ENCODE measurements around the gene ST3GAL3. TPM values are rescaled to one million over a fixed set of nuclear protein-coding genes. Genes with fewer than 3 reads are reported as not detected.

The ST3GAL3 gene
- total RNA-seq, 1 experiment from 2014 or later: 26.0 TPM

DNA sequence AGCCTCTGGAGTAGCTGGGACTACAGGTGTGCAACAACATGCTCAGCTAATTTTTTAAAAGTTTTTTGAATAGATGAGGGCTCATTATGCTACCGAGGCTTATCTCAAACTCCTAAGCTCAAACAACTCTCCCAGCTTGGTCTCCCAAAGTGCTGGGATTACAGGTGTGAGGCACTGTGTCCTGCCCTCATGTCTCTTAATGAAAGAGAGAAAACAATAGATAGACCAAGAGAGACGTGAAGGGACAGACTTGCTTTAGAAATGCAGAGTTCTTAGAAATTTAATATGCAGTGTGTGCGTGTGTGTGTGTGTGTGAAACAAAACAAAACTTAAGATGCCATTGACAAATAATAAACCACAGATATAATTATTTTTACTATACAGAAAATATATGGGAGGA is 105.2 kb downstream of the ST3GAL3 start:
- Histone ChIP-seq H3K4me1 (ENCODE audit: control insufficient read depth, insufficient read depth, low read length) (no peaks in the 10 kb centered on the region), H3K9me3 (ENCODE audit: control insufficient read depth, insufficient read depth, low read depth, low read length) (peaks cover 8% of the 10 kb centered on the region; the same call in 1 of the 2 replicates), H3K27ac (ENCODE audit: low read length) (no peak overlapping the region), H3K4me3 (ENCODE audit: low read depth in 2 of 2, low read length in 2 of 2) (no peak overlapping the region), H3K27me3 (ENCODE audit: control insufficient read depth, insufficient read depth, low read length) (no peaks in the 10 kb centered on the region), H3K36me3 (ENCODE audit: control insufficient read depth, insufficient read depth, low read length) (no peaks in the 10 kb centered on the region; the same call in 1 of the 2 replicates)
- no TSS peak for BruUV-seq (replicated peaks)
- intact Hi-C loops (cut with micrococcal nuclease; ENCODE audit: unreplicated experiment): no loop called here
- in situ Hi-C loops (cut with HindIII; ENCODE audit: low pct_unique_long_range_greater_than_20kb, low sequenced_read_pairs): no loop called here
- ChIA-PET CTCF (interaction anchor here (0.7 kb wide), 1 partner anchor 128 kb away, joined by 4 read pairs; no protein-coding TSS in a partner anchor), POLR2A (no interaction called here)
- ATAC-seq: no peak
- DNase-seq (ENCODE audit: low read depth, low spot score): no peak
- no peak for TF ChIP-seq POLR2AphosphoS5 (IDR thresholded peaks at IDR 0.05; ENCODE audit: low read depth, low read length)
- TF ChIP-seq, protein P1, sequence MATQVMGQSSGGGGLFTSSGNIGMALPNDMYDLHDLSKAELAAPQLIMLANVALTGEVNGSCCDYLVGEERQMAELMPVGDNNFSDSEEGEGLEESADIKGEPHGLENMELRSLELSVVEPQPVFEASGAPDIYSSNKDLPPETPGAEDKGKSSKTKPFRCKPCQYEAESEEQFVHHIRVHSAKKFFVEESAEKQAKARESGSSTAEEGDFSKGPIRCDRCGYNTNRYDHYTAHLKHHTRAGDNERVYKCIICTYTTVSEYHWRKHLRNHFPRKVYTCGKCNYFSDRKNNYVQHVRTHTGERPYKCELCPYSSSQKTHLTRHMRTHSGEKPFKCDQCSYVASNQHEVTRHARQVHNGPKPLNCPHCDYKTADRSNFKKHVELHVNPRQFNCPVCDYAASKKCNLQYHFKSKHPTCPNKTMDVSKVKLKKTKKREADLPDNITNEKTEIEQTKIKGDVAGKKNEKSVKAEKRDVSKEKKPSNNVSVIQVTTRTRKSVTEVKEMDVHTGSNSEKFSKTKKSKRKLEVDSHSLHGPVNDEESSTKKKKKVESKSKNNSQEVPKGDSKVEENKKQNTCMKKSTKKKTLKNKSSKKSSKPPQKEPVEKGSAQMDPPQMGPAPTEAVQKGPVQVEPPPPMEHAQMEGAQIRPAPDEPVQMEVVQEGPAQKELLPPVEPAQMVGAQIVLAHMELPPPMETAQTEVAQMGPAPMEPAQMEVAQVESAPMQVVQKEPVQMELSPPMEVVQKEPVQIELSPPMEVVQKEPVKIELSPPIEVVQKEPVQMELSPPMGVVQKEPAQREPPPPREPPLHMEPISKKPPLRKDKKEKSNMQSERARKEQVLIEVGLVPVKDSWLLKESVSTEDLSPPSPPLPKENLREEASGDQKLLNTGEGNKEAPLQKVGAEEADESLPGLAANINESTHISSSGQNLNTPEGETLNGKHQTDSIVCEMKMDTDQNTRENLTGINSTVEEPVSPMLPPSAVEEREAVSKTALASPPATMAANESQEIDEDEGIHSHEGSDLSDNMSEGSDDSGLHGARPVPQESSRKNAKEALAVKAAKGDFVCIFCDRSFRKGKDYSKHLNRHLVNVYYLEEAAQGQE (IDR thresholded peaks at IDR 0.05; ENCODE audit: insufficient read depth in 1 of 2, low read depth in 2 of 2, low read length in 1 of 2): no peak
- TF ChIP-seq TCF7L2 (IDR thresholded peaks at IDR 0.05; ENCODE audit: low read depth, low read length): no peak
- TF ChIP-seq, protein P2, sequence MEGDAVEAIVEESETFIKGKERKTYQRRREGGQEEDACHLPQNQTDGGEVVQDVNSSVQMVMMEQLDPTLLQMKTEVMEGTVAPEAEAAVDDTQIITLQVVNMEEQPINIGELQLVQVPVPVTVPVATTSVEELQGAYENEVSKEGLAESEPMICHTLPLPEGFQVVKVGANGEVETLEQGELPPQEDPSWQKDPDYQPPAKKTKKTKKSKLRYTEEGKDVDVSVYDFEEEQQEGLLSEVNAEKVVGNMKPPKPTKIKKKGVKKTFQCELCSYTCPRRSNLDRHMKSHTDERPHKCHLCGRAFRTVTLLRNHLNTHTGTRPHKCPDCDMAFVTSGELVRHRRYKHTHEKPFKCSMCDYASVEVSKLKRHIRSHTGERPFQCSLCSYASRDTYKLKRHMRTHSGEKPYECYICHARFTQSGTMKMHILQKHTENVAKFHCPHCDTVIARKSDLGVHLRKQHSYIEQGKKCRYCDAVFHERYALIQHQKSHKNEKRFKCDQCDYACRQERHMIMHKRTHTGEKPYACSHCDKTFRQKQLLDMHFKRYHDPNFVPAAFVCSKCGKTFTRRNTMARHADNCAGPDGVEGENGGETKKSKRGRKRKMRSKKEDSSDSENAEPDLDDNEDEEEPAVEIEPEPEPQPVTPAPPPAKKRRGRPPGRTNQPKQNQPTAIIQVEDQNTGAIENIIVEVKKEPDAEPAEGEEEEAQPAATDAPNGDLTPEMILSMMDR (IDR thresholded peaks at IDR 0.05): no peak
- TF ChIP-seq SIN3A (IDR thresholded peaks at IDR 0.05; ENCODE audit: borderline replicate concordance, insufficient read depth, low read depth, low read length): no peak

GRCh38 chr1:43814401-43814800 is 107.1 kb downstream of the ST3GAL3 start:
- no TSS peak for BruUV-seq (replicated peaks)
- ChIA-PET POLR2A (no interaction called here), CTCF (no interaction called here)
- H3K36me3 ChIP-seq (ENCODE audit: control insufficient read depth, insufficient read depth, low read length): no peaks in the 10 kb centered on the region
- no peak overlapping the region for H3K4me3 ChIP-seq (ENCODE audit: low read depth in 2 of 2, low read length in 2 of 2)
- intact Hi-C loops (cut with micrococcal nuclease; ENCODE audit: unreplicated experiment): no loop called here
- H3K27ac ChIP-seq (ENCODE audit: low read length): no peak overlapping the region
- no peak for DNase-seq (ENCODE audit: low read depth, low spot score)
- H3K4me1 ChIP-seq (ENCODE audit: control insufficient read depth, insufficient read depth, low read length): no peaks in the 10 kb centered on the region
- H3K9me3 ChIP-seq (ENCODE audit: control insufficient read depth, insufficient read depth, low read depth, low read length): peaks cover 15% of the 10 kb centered on the region
- ATAC-seq: no peak
- TF ChIP-seq, protein P2 (IDR thresholded peaks at IDR 0.05): no peak
- no peak for TF ChIP-seq SIN3A (IDR thresholded peaks at IDR 0.05; ENCODE audit: borderline replicate concordance, insufficient read depth, low read depth, low read length)
- TF ChIP-seq, protein P1 (IDR thresholded peaks at IDR 0.05; ENCODE audit: insufficient read depth in 1 of 2, low read depth in 2 of 2, low read length in 1 of 2): no peak
- TF ChIP-seq POLR2AphosphoS5 (IDR thresholded peaks at IDR 0.05; ENCODE audit: low read depth, low read length): no peak
- no peak for TF ChIP-seq TCF7L2 (IDR thresholded peaks at IDR 0.05; ENCODE audit: low read depth, low read length)
- in situ Hi-C loops (cut with HindIII; ENCODE audit: low pct_unique_long_range_greater_than_20kb, low sequenced_read_pairs): no loop called here
- H3K27me3 ChIP-seq (ENCODE audit: control insufficient read depth, insufficient read depth, low read length): no peaks in the 10 kb centered on the region
